Parathyroid adenoma (tissue), 2 donors: ENCODE data around the gene CREB3L2.

Experiments
- H2AFZ ChIP-seq: fragments of 300-600 bp; sonication (generic); one replicate; pipeline ENCODE4 v1.7.0; 2017; ENCODE audit warnings: antibody characterized with exemption, mild to moderate bottlenecking
- H3K27ac ChIP-seq: fragments of 300-600 bp; sonication (generic); one replicate; pipeline ENCODE4 v1.7.0; 2017
- H3K27me3 ChIP-seq: fragments of 300-600 bp; sonication (generic); one replicate; pipeline ENCODE4 v1.7.0; 2017; ENCODE audit warnings: low read length; ENCODE audit not compliant: control insufficient read depth, insufficient read depth
- H3K36me3 ChIP-seq: fragments of 300-600 bp; sonication (generic); one replicate; pipeline ENCODE4 v1.7.0; 2017; ENCODE audit warnings: low read length; ENCODE audit not compliant: control insufficient read depth, insufficient read depth
- H3K4me1 ChIP-seq: fragments of 300-600 bp; sonication (generic); one replicate; pipeline ENCODE4 v1.7.0; 2017; ENCODE audit warnings: control low read depth
- H3K4me2 ChIP-seq: fragments of 300-600 bp; sonication (generic); one replicate; pipeline ENCODE4 v1.7.0; 2017; ENCODE audit warnings: low read length
- H3K4me3 ChIP-seq: fragments of 300-600 bp; sonication (generic); one replicate; pipeline ENCODE4 v1.7.0; 2017; ENCODE audit warnings: low read depth, low read length
- H3K79me2 ChIP-seq: fragments of 300-600 bp; sonication (generic); one replicate; pipeline ENCODE4 v1.7.0; 2017; ENCODE audit warnings: control low read depth
- H3K9ac ChIP-seq: fragments of 300-600 bp; sonication (generic); one replicate; pipeline ENCODE4 v1.7.0; 2017; ENCODE audit warnings: mild to moderate bottlenecking
- H3K9me3 ChIP-seq: fragments of 300-600 bp; sonication (generic); one replicate; pipeline ENCODE4 v1.7.0; 2017; ENCODE audit warnings: low read length; ENCODE audit not compliant: control insufficient read depth
- TF ChIP-seq, protein P1 (sequence below): fragments of 300-600 bp; sonication (generic); IDR thresholded peaks from one replicate; pipeline ENCODE4 v1.7.0; 2017; ENCODE audit warnings: antibody characterized with exemption, mild to moderate bottlenecking
- donor health status: primary hyperparathyroidism.

The CREB3L2 gene

DNA sequence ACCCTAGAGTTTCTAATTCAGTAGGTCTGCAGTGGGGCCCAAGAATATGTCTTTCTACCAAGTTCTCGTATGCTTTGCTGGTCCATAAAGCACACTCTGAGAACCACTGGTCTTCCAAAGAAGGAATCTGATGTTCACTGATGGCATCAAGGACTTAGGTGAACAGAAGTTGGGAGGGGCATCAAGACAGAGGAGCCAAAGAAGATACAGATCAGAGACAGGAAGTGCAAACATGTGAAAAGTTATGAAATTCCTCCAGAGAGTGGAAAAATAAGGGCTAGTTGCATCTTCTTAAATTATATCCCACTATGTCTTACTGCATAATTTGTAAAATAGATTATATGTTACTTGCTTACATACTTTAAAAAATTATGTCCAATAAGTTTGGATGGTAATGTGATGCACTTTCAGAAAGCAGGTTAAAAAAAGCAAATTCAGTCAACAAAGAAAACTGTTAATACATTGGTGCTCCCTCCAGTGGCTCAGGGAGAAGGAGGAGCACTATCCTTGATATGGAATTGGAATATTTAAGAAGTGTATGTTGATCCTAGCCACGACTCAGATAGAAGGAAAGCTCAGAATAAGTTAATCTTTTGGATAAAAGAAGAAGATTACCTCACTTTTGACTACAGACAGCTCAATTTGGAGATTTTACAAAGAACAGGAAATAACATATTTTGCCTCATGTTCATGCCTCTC is 35.8 kb downstream of the CREB3L2 start:
- TF ChIP-seq, protein P1, sequence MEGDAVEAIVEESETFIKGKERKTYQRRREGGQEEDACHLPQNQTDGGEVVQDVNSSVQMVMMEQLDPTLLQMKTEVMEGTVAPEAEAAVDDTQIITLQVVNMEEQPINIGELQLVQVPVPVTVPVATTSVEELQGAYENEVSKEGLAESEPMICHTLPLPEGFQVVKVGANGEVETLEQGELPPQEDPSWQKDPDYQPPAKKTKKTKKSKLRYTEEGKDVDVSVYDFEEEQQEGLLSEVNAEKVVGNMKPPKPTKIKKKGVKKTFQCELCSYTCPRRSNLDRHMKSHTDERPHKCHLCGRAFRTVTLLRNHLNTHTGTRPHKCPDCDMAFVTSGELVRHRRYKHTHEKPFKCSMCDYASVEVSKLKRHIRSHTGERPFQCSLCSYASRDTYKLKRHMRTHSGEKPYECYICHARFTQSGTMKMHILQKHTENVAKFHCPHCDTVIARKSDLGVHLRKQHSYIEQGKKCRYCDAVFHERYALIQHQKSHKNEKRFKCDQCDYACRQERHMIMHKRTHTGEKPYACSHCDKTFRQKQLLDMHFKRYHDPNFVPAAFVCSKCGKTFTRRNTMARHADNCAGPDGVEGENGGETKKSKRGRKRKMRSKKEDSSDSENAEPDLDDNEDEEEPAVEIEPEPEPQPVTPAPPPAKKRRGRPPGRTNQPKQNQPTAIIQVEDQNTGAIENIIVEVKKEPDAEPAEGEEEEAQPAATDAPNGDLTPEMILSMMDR: peak; percentile 32
- peak overlapping the region; percentile 68 for H3K27ac ChIP-seq
- no peak overlapping the region for H3K4me3 ChIP-seq
- H3K4me1 ChIP-seq: peaks cover 44% of the 10 kb centered on the region
- H3K9me3 ChIP-seq: no peaks in the 10 kb centered on the region
- H3K4me2 ChIP-seq: peak overlapping the region; percentile 29
- no peak overlapping the region for H3K9ac ChIP-seq
- H3K79me2 ChIP-seq: peaks cover 67% of the 10 kb centered on the region
- no peaks in the 10 kb centered on the region for H3K36me3 ChIP-seq
- H3K27me3 ChIP-seq: no peaks in the 10 kb centered on the region
- H2AFZ ChIP-seq: no peak overlapping the region

GRCh38 chr7:137964824-137965545 is 36.9 kb downstream of the CREB3L2 start:
- no peak overlapping the region for H3K4me3 ChIP-seq
- peaks cover 44% of the 10 kb centered on the region for H3K4me1 ChIP-seq
- H2AFZ ChIP-seq: no peak overlapping the region
- TF ChIP-seq, protein P1: no peak
- peaks cover 59% of the 10 kb centered on the region for H3K79me2 ChIP-seq
- no peak overlapping the region for H3K9ac ChIP-seq
- H3K27ac ChIP-seq: no peak overlapping the region
- H3K27me3 ChIP-seq: no peaks in the 10 kb centered on the region
- H3K4me2 ChIP-seq: no peak overlapping the region
- no peaks in the 10 kb centered on the region for H3K36me3 ChIP-seq
- no peaks in the 10 kb centered on the region for H3K9me3 ChIP-seq

GRCh38 chr7:137962875-137963507 is 38.9 kb downstream of the CREB3L2 start:
- Histone ChIP-seq H3K4me1 (peaks cover 46% of the 10 kb centered on the region), H3K4me3 (no peak overlapping the region), H3K4me2 (peak overlapping the region; percentile 1), H3K9me3 (no peaks in the 10 kb centered on the region), H3K9ac (no peak overlapping the region), H3K36me3 (no peaks in the 10 kb centered on the region), H3K27me3 (no peaks in the 10 kb centered on the region), H3K79me2 (peaks cover 47% of the 10 kb centered on the region), H2AFZ (peak overlapping the region; percentile 14), H3K27ac (peak overlapping the region; percentile 63)
- TF ChIP-seq, protein P1: no peak

DNA sequence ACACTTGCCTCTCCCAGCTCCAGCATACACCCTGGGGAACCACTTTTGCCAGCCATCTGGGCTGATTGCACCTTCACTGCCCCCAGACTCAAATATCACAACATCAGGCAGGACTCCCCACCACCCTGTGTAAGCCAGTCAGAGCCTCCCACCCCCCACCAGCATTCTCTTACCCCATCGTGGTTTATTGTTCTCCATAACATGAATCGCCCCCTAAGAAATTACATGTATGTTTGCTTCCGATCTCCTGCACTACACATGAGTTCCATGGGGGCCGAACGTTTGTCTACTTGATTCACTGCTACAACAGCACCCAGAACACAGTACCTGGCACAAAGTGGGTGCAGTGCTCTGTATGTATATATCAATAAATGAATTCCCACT is 39.4 kb downstream of the CREB3L2 start:
- H3K4me3 ChIP-seq: no peak overlapping the region
- TF ChIP-seq, protein P1: no peak
- peaks cover 41% of the 10 kb centered on the region for H3K4me1 ChIP-seq

More for the DNA sequence above, 39.4 kb downstream of the CREB3L2 start:
- Histone ChIP-seq H2AFZ (no peak overlapping the region), H3K27ac (peak overlapping the region; percentile 63), H3K27me3 (no peaks in the 10 kb centered on the region), H3K36me3 (no peaks in the 10 kb centered on the region), H3K4me2 (peak overlapping the region; percentile 1), H3K79me2 (peaks cover 42% of the 10 kb centered on the region), H3K9ac (no peak overlapping the region), H3K9me3 (no peaks in the 10 kb centered on the region)
